Measurements from ENCODE around the gene TSPAN11. TPM values are rescaled to one million over a fixed set of nuclear protein-coding genes. Genes with fewer than 3 reads are reported as not detected.

The TSPAN11 gene
- total and polyA plus RNA-seq, 4 donors = 0.13 to 1.2 (median 0.44) TPM

DNA sequence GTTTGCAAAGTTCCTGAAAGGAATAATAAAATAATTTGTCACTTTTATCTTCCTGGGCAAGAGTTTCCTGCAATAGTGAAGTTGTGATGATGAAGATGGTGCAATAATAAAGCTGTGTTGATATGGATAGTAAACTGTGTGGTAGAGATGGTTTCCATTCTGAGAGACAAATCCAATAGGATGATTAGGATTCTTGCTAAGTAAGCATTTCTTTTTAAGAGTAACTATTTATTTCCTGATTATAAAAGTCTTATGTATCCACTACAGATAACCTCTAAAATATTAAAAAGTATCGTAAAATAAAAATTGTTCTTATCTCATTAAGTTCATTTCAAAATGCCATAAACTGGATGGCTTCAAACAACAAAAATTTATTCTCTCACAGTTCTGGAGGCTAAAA, 28.7 kb downstream of the TSPAN11 start:
- DNase-seq (ENCODE audit: low spot score) = no peak
- WGBS = 96% methylated on average over 1 of the region's 1 CpG

DNA sequence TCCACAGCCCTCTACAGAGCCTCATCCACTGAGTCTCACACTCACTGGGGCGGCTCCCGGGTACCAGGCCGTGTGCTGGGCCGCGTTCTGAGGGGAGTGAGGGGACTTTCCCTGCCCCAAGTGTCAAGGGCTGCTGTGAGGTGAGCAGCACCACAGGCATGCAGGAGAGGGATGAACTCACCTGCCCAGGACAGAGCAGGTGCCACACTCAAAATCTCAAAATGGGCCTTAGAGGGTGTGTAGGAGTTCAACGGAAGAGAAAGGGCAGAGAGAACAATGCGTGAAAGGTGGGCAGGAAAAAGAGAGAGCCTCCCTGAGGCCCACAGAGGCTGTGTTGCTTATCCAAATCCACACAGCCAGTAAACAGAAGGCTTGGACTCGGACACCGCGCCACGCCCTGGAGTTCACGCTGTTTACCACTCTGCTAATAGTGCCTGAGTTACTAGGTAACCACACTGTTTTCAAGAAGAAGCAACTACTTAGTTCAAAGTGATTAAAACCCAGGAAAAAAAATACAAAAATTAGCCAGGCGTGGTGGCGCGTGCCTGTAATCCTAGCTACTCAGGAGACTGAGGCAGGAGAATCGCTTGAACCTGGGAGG, 32.7 kb downstream of the TSPAN11 start:
- Histone ChIP-seq H3K9me3 (ENCODE audit: control insufficient read depth in 4 of 4, low read length in 3 of 4) (no peaks in the 10 kb centered on the region), H3K27ac (ENCODE audit: low read depth in 1 of 2, low read length in 2 of 2) (no peak overlapping the region), H3K9ac (ENCODE audit: low read depth in 1 of 2, low read length in 2 of 2) (no peak overlapping the region), H3K36me3 (ENCODE audit: control insufficient read depth in 4 of 4, insufficient read depth in 3 of 4, low read depth in 1 of 4, low read length in 3 of 4) (no peaks in the 10 kb centered on the region), H3K27me3 (ENCODE audit: control insufficient read depth in 4 of 4, insufficient read depth in 4 of 4, low read length in 3 of 4) (no peaks in the 10 kb centered on the region), H3K4me1 (ENCODE audit: control insufficient read depth in 4 of 4, insufficient read depth in 4 of 4, low read length in 3 of 4) (no peaks in the 10 kb centered on the region), H3K4me3 (ENCODE audit: low read depth in 1 of 3, low read length in 3 of 3) (no peak overlapping the region)
- WGBS = 83% methylated on average over 16 of the region's 16 CpGs
- no peak for DNase-seq (ENCODE audit: low spot score)
- TF ChIP-seq, protein P1, sequence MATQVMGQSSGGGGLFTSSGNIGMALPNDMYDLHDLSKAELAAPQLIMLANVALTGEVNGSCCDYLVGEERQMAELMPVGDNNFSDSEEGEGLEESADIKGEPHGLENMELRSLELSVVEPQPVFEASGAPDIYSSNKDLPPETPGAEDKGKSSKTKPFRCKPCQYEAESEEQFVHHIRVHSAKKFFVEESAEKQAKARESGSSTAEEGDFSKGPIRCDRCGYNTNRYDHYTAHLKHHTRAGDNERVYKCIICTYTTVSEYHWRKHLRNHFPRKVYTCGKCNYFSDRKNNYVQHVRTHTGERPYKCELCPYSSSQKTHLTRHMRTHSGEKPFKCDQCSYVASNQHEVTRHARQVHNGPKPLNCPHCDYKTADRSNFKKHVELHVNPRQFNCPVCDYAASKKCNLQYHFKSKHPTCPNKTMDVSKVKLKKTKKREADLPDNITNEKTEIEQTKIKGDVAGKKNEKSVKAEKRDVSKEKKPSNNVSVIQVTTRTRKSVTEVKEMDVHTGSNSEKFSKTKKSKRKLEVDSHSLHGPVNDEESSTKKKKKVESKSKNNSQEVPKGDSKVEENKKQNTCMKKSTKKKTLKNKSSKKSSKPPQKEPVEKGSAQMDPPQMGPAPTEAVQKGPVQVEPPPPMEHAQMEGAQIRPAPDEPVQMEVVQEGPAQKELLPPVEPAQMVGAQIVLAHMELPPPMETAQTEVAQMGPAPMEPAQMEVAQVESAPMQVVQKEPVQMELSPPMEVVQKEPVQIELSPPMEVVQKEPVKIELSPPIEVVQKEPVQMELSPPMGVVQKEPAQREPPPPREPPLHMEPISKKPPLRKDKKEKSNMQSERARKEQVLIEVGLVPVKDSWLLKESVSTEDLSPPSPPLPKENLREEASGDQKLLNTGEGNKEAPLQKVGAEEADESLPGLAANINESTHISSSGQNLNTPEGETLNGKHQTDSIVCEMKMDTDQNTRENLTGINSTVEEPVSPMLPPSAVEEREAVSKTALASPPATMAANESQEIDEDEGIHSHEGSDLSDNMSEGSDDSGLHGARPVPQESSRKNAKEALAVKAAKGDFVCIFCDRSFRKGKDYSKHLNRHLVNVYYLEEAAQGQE (IDR thresholded peaks at IDR 0.05) = no peak
- TF ChIP-seq FOXA1 (IDR thresholded peaks at IDR 0.05) = no peak
- no peak for TF ChIP-seq GABPA (IDR thresholded peaks at IDR 0.05 in 1 of 2, conservative IDR thresholded peaks at IDR 0.05 in 1 of 2)
- TF ChIP-seq YY1 (IDR thresholded peaks at IDR 0.05) = no peak
- TF ChIP-seq JUND (IDR thresholded peaks at IDR 0.05) = no peak
- TF ChIP-seq RXRA (IDR thresholded peaks at IDR 0.05) = no peak
- TF ChIP-seq, protein P2, sequence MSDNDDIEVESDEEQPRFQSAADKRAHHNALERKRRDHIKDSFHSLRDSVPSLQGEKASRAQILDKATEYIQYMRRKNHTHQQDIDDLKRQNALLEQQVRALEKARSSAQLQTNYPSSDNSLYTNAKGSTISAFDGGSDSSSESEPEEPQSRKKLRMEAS (IDR thresholded peaks at IDR 0.05) = no peak
- TF ChIP-seq CTCF (IDR thresholded peaks at IDR 0.05; ENCODE audit: low read depth, low read length, missing input control) = no peak
- no peak for TF ChIP-seq RAD21 (IDR thresholded peaks at IDR 0.05)

More for the DNA sequence above, 28.7 kb downstream of the TSPAN11 start:
- no peaks in the 10 kb centered on the region for H3K4me1 ChIP-seq (ENCODE audit: control insufficient read depth in 4 of 4, insufficient read depth in 4 of 4, low read length in 3 of 4)
- H3K27ac ChIP-seq (ENCODE audit: low read depth in 1 of 2, low read length in 2 of 2) = no peak overlapping the region
- no peaks in the 10 kb centered on the region for H3K36me3 ChIP-seq (ENCODE audit: control insufficient read depth in 4 of 4, insufficient read depth in 3 of 4, low read depth in 1 of 4, low read length in 3 of 4)
- H3K4me3 ChIP-seq (ENCODE audit: low read depth in 1 of 3, low read length in 3 of 3) = no peak overlapping the region
- no peak overlapping the region for H3K9ac ChIP-seq (ENCODE audit: low read depth in 1 of 2, low read length in 2 of 2)
- no peaks in the 10 kb centered on the region for H3K27me3 ChIP-seq (ENCODE audit: control insufficient read depth in 4 of 4, insufficient read depth in 4 of 4, low read length in 3 of 4)
- H3K9me3 ChIP-seq (ENCODE audit: control insufficient read depth in 4 of 4, low read length in 3 of 4) = peaks cover 0 to 3% (median 0%) of the 10 kb centered on the region in 4 donors
- TF ChIP-seq FOXA1 (IDR thresholded peaks at IDR 0.05) = no peak
- TF ChIP-seq SP1 (IDR thresholded peaks at IDR 0.05) = no peak
- TF ChIP-seq EGR1 (IDR thresholded peaks at IDR 0.05; ENCODE audit: low read depth in 2 of 2) = no peak
- TF ChIP-seq, protein P1 (IDR thresholded peaks at IDR 0.05) = no peak
- no peak for TF ChIP-seq ATF3 (IDR thresholded peaks at IDR 0.05)
- TF ChIP-seq FOXA2 (IDR thresholded peaks at IDR 0.05) = no peak
- no peak for TF ChIP-seq HNF4G (IDR thresholded peaks at IDR 0.05)
- TF ChIP-seq JUND (IDR thresholded peaks at IDR 0.05) = no peak
- no peak for TF ChIP-seq NR2F2 (IDR thresholded peaks at IDR 0.05)
- TF ChIP-seq RXRA (IDR thresholded peaks at IDR 0.05) = no peak
- TF ChIP-seq CTCF (IDR thresholded peaks at IDR 0.05; ENCODE audit: low read depth, low read length, missing input control) = no peak
- no peak for TF ChIP-seq GABPA (IDR thresholded peaks at IDR 0.05 in 1 of 2, conservative IDR thresholded peaks at IDR 0.05 in 1 of 2)
